T-cell (primary cell): ENCODE results near the gene COL18A1. TPM values are rescaled to one million over a fixed set of nuclear protein-coding genes. Genes with fewer than 3 reads are reported as not detected.

Experiments
- ATAC-seq, 4 experiments: fragments of 200-7000 bp in 3 of 4; fragments of 150-1000 bp in 1 of 4; cut with Tn5 transposase; replicated peaks in 1 of 4; 1 replicate in 3 of 4; 2 replicates in 1 of 4; pipeline ENCODE4 v1.10.0; 2021; ENCODE audit warnings: moderate library complexity in 3 of 4, mild to moderate bottlenecking in 2 of 4, moderate number of reproducible peaks in 1 of 4
- CTCF ChIA-PET, 2 donors: fragments of 300-600 bp; sonication (Branson Sonifier 250); formaldehyde crosslinking; loops; one replicate each; lab custom pipeline; 2022; ENCODE audit warnings: antibody characterized with exemption in 2 of 2; lab: Charles Lee
- POLR2A ChIA-PET, 2 donors: fragments of 300-600 bp; sonication (Branson Sonifier 250); formaldehyde crosslinking; loops; one replicate each; lab custom pipeline; 2022; ENCODE audit warnings: antibody characterized with exemption in 2 of 2; lab: Charles Lee
- DNase-seq, 35 experiments: peaks; one replicate each; pipeline versions ENCODE4 v3.0.0 to v3.0.0-alpha.2; 2013 to 2023
- H3K27ac ChIP-seq: one replicate; pipeline ENCODE4 v1.5.1; 2013; ENCODE audit warnings: low read length
- H3K27me3 ChIP-seq, 2 experiments: replicated peaks in 1 of 2; 1 replicate in 1 of 2; 2 replicates in 1 of 2; pipeline versions ENCODE4 v1.6.1 to v1.7.0; 2013; ENCODE audit warnings: low read length in 1 of 2, mixed read lengths in 1 of 2; ENCODE audit not compliant: control insufficient read depth in 2 of 2, insufficient read depth in 2 of 2; ENCODE audit errors: extremely low read depth in 1 of 2
- H3K36me3 ChIP-seq, 2 donors: 1 replicate in 1 of 2; 2 replicates in 1 of 2; pipeline versions ENCODE4 v1.6.1 to v1.7.0; 2013; ENCODE audit warnings: low read length in 1 of 2; ENCODE audit not compliant: control insufficient read depth in 2 of 2, insufficient read depth in 1 of 2; ENCODE audit errors: extremely low read depth in 1 of 2
- H3K4me1 ChIP-seq, 2 experiments: 1 replicate in 1 of 2; 2 replicates in 1 of 2; pipeline versions ENCODE4 v1.6.1 to v1.7.0; 2013; ENCODE audit warnings: low read length in 2 of 2, mixed read lengths in 1 of 2; ENCODE audit not compliant: insufficient read depth in 2 of 2, control insufficient read depth in 1 of 2; ENCODE audit errors: extremely low read depth in 1 of 2
- H3K4me3 ChIP-seq, 2 donors: 1 replicate in 1 of 2; 2 replicates in 1 of 2; pipeline versions ENCODE4 v1.5.1 to v1.7.0; 2013; ENCODE audit warnings: mild to moderate bottlenecking in 2 of 2, low read length in 1 of 2, moderate library complexity in 1 of 2; ENCODE audit not compliant: control insufficient read depth in 1 of 2; ENCODE audit errors: extremely low read depth in 1 of 2
- H3K9me3 ChIP-seq: 2 replicates; pipeline ENCODE4 v1.7.0; 2013
- H3K27ac Mint-ChIP-seq, 2 donors: one replicate each; pipeline ENCODE4 v1.8.0; 2020 to 2021; ENCODE audit warnings: mild to moderate bottlenecking in 2 of 2, mixed read lengths in 2 of 2
- H3K27me3 Mint-ChIP-seq, 2 donors: one replicate each; pipeline ENCODE4 v1.8.0; 2021 to 2022; ENCODE audit warnings: mixed read lengths in 2 of 2
- H3K36me3 Mint-ChIP-seq: one replicate; pipeline ENCODE4 v1.8.0; 2021; ENCODE audit warnings: mixed read lengths
- H3K4me1 Mint-ChIP-seq, 3 donors: one replicate each; pipeline ENCODE4 v1.8.0; 2020 to 2022; ENCODE audit warnings: mixed read lengths in 3 of 3, mild to moderate bottlenecking in 1 of 3
- H3K4me3 Mint-ChIP-seq, 3 donors: one replicate each; pipeline ENCODE4 v1.8.0; 2020 to 2022; ENCODE audit warnings: mild to moderate bottlenecking in 3 of 3, mixed read lengths in 3 of 3, moderate library complexity in 3 of 3
- H3K9me3 Mint-ChIP-seq, 3 donors: one replicate each; pipeline ENCODE4 v1.8.0; 2020 to 2022; ENCODE audit warnings: mixed read lengths in 3 of 3
- WGBS: methylation state at CpG from one replicate; pipeline ENCODE4 v1.1.5; 2013; ENCODE audit warnings: missing lambda C conversion rate; ENCODE audit not compliant: insufficient coverage; 5-methylcytosine and 5-hydroxymethylcytosine counted together
- total RNA-seq, 35 experiments: library from RNA in 6 of 35; stranded (reverse) in 6 of 35; fragments of 120-200 nt in 1 of 35; gene quantifications; one replicate each; pipeline versions ENCODE4 v1.2.1 to v1.2.4 and lab custom pipeline; 2013 to 2026

Gene COL18A1
- total RNA-seq, 5 donors from 2014 or later (not counting 1 experiment from before 2014, with no cell fraction given) = 7.2 to 53.8 (median 10.5) TPM

- Histone ChIP-seq H3K4me3 (no peak overlapping the region), H3K9me3 (no peaks in the 10 kb centered on the region), H3K36me3 (peaks cover 0 to 5% of the 10 kb centered on the region in 2 donors), H3K27me3 (peaks cover 0 to 13% of the 10 kb centered on the region in 2 experiments), H3K4me1 (peaks cover 5 to 30% of the 10 kb centered on the region in 2 experiments), H3K27ac (no peak overlapping the region)
- DNase-seq (no peak), ATAC-seq (no peak)
- no peaks in the 10 kb centered on the region for H3K27me3 Mint-ChIP-seq
- H3K27ac Mint-ChIP-seq = no peak overlapping the region
- ChIA-PET CTCF (no interaction called here), POLR2A (no interaction called here)
- H3K36me3 Mint-ChIP-seq = peaks cover 7% of the 10 kb centered on the region
- no peak overlapping the region for H3K4me3 Mint-ChIP-seq
- 86% methylated on average over 4 of the region's 18 CpGs for WGBS
- H3K9me3 Mint-ChIP-seq = peaks cover 0 to 5% (median 0%) of the 10 kb centered on the region in 3 donors
- H3K4me1 Mint-ChIP-seq = peaks cover 0 to 14% (median 9%) of the 10 kb centered on the region in 3 donors
Observed at GRCh38 chr21:45487891-45488600, 83.1 kb downstream of the COL18A1 start.

- DNase-seq = no peak
Observed at GRCh38 chr21:45488931-45489721, 84.2 kb downstream of the COL18A1 start.

GRCh38 chr21:45489722-45489982 is 84.7 kb downstream of the COL18A1 start:
- Histone ChIP-seq H3K4me1 (peaks cover 5 to 18% of the 10 kb centered on the region in 2 experiments), H3K36me3 (peaks cover 0 to 5% of the 10 kb centered on the region in 2 donors), H3K9me3 (no peaks in the 10 kb centered on the region), H3K27ac (no peak overlapping the region), H3K4me3 (no peak overlapping the region), H3K27me3 (peaks cover 0 to 13% of the 10 kb centered on the region in 2 experiments)
- Mint-ChIP-seq H3K36me3 (peaks cover 1% of the 10 kb centered on the region), H3K27ac (no peak overlapping the region), H3K4me1 (peaks cover 0 to 4% (median 0%) of the 10 kb centered on the region in 3 donors), H3K27me3 (no peaks in the 10 kb centered on the region), H3K9me3 (no peaks in the 10 kb centered on the region), H3K4me3 (no peak overlapping the region)
- WGBS = no CpG with 5 or more reads among the region's 9 CpGs
- ATAC-seq = no peak
- ChIA-PET POLR2A (no interaction called here), CTCF (no interaction called here)
- no peak for DNase-seq

More at GRCh38 chr21:45488931-45489721, 84.2 kb downstream of the COL18A1 start:
- CTCF ChIA-PET = no interaction called here
- WGBS = 85% methylated on average over 31 of the region's 36 CpGs
- H3K9me3 Mint-ChIP-seq = peaks cover 0 to 5% (median 0%) of the 10 kb centered on the region in 3 donors
- Histone ChIP-seq H3K4me1 (peaks cover 5 to 21% of the 10 kb centered on the region in 2 experiments), H3K27me3 (peaks cover 0 to 13% of the 10 kb centered on the region in 2 experiments), H3K9me3 (no peaks in the 10 kb centered on the region), H3K27ac (no peak overlapping the region), H3K4me3 (no peak overlapping the region), H3K36me3 (peaks cover 0 to 5% of the 10 kb centered on the region in 2 donors)
- no peak for ATAC-seq
- no peaks in the 10 kb centered on the region for H3K27me3 Mint-ChIP-seq
- peaks cover 5% of the 10 kb centered on the region for H3K36me3 Mint-ChIP-seq
- peaks cover 0 to 8% (median 5%) of the 10 kb centered on the region in 3 donors for H3K4me1 Mint-ChIP-seq
- no peak overlapping the region for H3K4me3 Mint-ChIP-seq
- POLR2A ChIA-PET = no interaction called here
- no peak overlapping the region for H3K27ac Mint-ChIP-seq

GRCh38 chr21:45490049-45490731 is 85.2 kb downstream of the COL18A1 start:
- Histone ChIP-seq H3K36me3 (peaks cover 0 to 5% of the 10 kb centered on the region in 2 donors), H3K27me3 (peaks cover 0 to 13% of the 10 kb centered on the region in 2 experiments), H3K4me3 (no peak overlapping the region), H3K9me3 (no peaks in the 10 kb centered on the region), H3K4me1 (peaks cover 5 to 18% of the 10 kb centered on the region in 2 experiments), H3K27ac (no peak overlapping the region)
- ChIA-PET CTCF (no interaction called here), POLR2A (no interaction called here)
- Mint-ChIP-seq H3K27me3 (no peaks in the 10 kb centered on the region), H3K36me3 (no peaks in the 10 kb centered on the region), H3K9me3 (no peaks in the 10 kb centered on the region), H3K4me3 (no peak overlapping the region), H3K27ac (no peak overlapping the region), H3K4me1 (peaks cover 0 to 4% (median 0%) of the 10 kb centered on the region in 3 donors)
- WGBS = 83% methylated on average over 19 of the region's 29 CpGs
- ATAC-seq (no peak), DNase-seq (no peak)

GRCh38 chr21:45491056-45491455 is 86.1 kb downstream of the COL18A1 start:
- peaks cover 0 to 5% of the 10 kb centered on the region in 2 donors for H3K36me3 ChIP-seq
- no peak overlapping the region for H3K27ac ChIP-seq

GRCh38 chr21:45491623-45492022 is 86.7 kb downstream of the COL18A1 start:
- no peak for DNase-seq
- Histone ChIP-seq H3K27ac (no peak overlapping the region), H3K4me3 (no peak overlapping the region), H3K27me3 (peaks cover 0 to 13% of the 10 kb centered on the region in 2 experiments), H3K36me3 (peaks cover 1 to 5% of the 10 kb centered on the region in 2 donors), H3K4me1 (peaks cover 5 to 18% of the 10 kb centered on the region in 2 experiments), H3K9me3 (no peaks in the 10 kb centered on the region)
- ATAC-seq = no peak
- 77% methylated on average over 7 of the region's 9 CpGs for WGBS
- no peaks in the 10 kb centered on the region for H3K9me3 Mint-ChIP-seq
- no peak overlapping the region for H3K27ac Mint-ChIP-seq
- peaks cover 4% of the 10 kb centered on the region for H3K36me3 Mint-ChIP-seq
- no peak overlapping the region for H3K4me3 Mint-ChIP-seq
- ChIA-PET POLR2A (no interaction called here), CTCF (no interaction called here)
- H3K27me3 Mint-ChIP-seq = no peaks in the 10 kb centered on the region
- peaks cover 0 to 4% (median 0%) of the 10 kb centered on the region in 3 donors for H3K4me1 Mint-ChIP-seq

More at GRCh38 chr21:45491056-45491455, 86.1 kb downstream of the COL18A1 start:
- 95% methylated on average over 9 of the region's 20 CpGs for WGBS
- POLR2A ChIA-PET = no interaction called here
- DNase-seq (no peak), ATAC-seq (no peak)
- H3K9me3 Mint-ChIP-seq = no peaks in the 10 kb centered on the region
- CTCF ChIA-PET = no interaction called here
- no peak overlapping the region for H3K27ac Mint-ChIP-seq
- H3K4me1 Mint-ChIP-seq = peaks cover 0 to 4% (median 0%) of the 10 kb centered on the region in 3 donors
- H3K27me3 Mint-ChIP-seq = no peaks in the 10 kb centered on the region
- Histone ChIP-seq H3K4me3 (no peak overlapping the region), H3K9me3 (no peaks in the 10 kb centered on the region), H3K27me3 (peaks cover 0 to 13% of the 10 kb centered on the region in 2 experiments), H3K4me1 (peaks cover 5 to 18% of the 10 kb centered on the region in 2 experiments)
- no peak overlapping the region for H3K4me3 Mint-ChIP-seq
- peaks cover 4% of the 10 kb centered on the region for H3K36me3 Mint-ChIP-seq
